ENCODE measurements around the gene HARS2. TPM values are rescaled to one million over a fixed set of nuclear protein-coding genes. Genes with fewer than 3 reads are reported as not detected.

HARS2 gene
- total RNA-seq, 1 experiment from 2014 or later, result 20.5 TPM

GRCh38 chr5:140678993-140679392 lies 12.3 kb upstream of the HARS2 start:
- Histone ChIP-seq H3K27ac (ENCODE audit: insufficient read length, low read depth, low read length) (no peak overlapping the region), H3K9ac (ENCODE audit: extremely low read depth, insufficient read length, low read length) (no peak overlapping the region), H4K20me1 (ENCODE audit: control insufficient read depth, insufficient read depth, insufficient read length) (no peaks in the 10 kb centered on the region), H2BK12ac (ENCODE audit: insufficient read length, low read depth, low read length) (no peak overlapping the region), H3K27me3 (ENCODE audit: insufficient read depth, low read length) (no peaks in the 10 kb centered on the region), H3K9me3 (ENCODE audit: control insufficient read depth, low read depth, low read length) (no peaks in the 10 kb centered on the region), H3K23me2 (ENCODE audit: insufficient read length, low read depth, low read length, poor library complexity, severe bottlenecking) (no peaks in the 10 kb centered on the region), H4K8ac (replicated peaks; ENCODE audit: insufficient read length, low read depth, low read length) (no peak overlapping the region), H3K4me1 (ENCODE audit: insufficient read depth, low read length) (no peaks in the 10 kb centered on the region), H2BK5ac (ENCODE audit: insufficient read length, low read length) (no peak overlapping the region), H3K79me2 (ENCODE audit: insufficient read depth, low read length) (no peaks in the 10 kb centered on the region), H3T11ph (ENCODE audit: low read length) (no peak overlapping the region), H2BK15ac (ENCODE audit: low read depth, low read length) (no peak overlapping the region), H3K18ac (ENCODE audit: insufficient read length, low read depth, low read length) (no peak overlapping the region), H3K14ac (ENCODE audit: insufficient read depth, low read length) (no peak overlapping the region), H3K4me2 (ENCODE audit: insufficient read depth, insufficient read length, low read length) (no peak overlapping the region), H4K5ac (ENCODE audit: insufficient read length, low read depth, low read length) (no peak overlapping the region), H3K4ac (ENCODE audit: low read depth, low read length) (no peak overlapping the region), H2AK5ac (ENCODE audit: insufficient read length, low read length) (no peak overlapping the region), H2AFZ (ENCODE audit: low read length) (no peak overlapping the region), H3K23ac (ENCODE audit: insufficient read length, low read depth, low read length) (no peak overlapping the region), H2BK20ac (ENCODE audit: low read depth, low read length, poor library complexity, severe bottlenecking) (no peak overlapping the region), H3K56ac (ENCODE audit: insufficient read length, low read depth, low read length) (no peak overlapping the region), H4K91ac (ENCODE audit: insufficient read length, low read depth, low read length) (no peak overlapping the region), H3K79me1 (ENCODE audit: insufficient read depth, low read depth, low read length, poor library complexity, severe bottlenecking) (no peaks in the 10 kb centered on the region), H2BK120ac (ENCODE audit: low read depth, low read length, poor library complexity, severe bottlenecking) (no peak overlapping the region)
- no peak for DNase-seq
- Mint-ChIP-seq H3K9me3 (no peaks in the 10 kb centered on the region), H3K27ac (no peak overlapping the region), H3K4me3 (no peak overlapping the region), H3K4me1 (no peaks in the 10 kb centered on the region), H3K27me3 (ENCODE audit: low read depth) (no peaks in the 10 kb centered on the region), H3K36me3 (ENCODE audit: insufficient read depth in 1 of 3, low read depth in 3 of 3) (peaks cover 6 to 84% (median 39%) of the 10 kb centered on the region in 3 experiments)
- TF ChIP-seq CTCF (conservative IDR thresholded peaks at IDR 0.05), result no peak
- no CpG with 5 or more reads among the region's 7 CpGs for WGBS (ENCODE audit: extremely low coverage, insufficient read length, low lambda C conversion rate)

Data from H9 (cell line).